ENCODE measurements around the gene UPF2. TPM values are rescaled to one million over a fixed set of nuclear protein-coding genes. Genes with fewer than 3 reads are reported as not detected.

UPF2 gene
- total RNA-seq, 1 experiment from 2014 or later = 30.6 TPM

GRCh38 chr10:11930312-11930978, 112.2 kb downstream of the UPF2 start:
- no peak overlapping the region for H3K4me3 ChIP-seq (ENCODE audit: low read depth, low read length, poor library complexity, severe bottlenecking)
- H3K4me1 ChIP-seq (ENCODE audit: insufficient read depth, low read length, poor library complexity, severe bottlenecking) = no peaks in the 10 kb centered on the region
- H3K9me3 ChIP-seq (ENCODE audit: low read depth, low read length, poor library complexity, severe bottlenecking) = no peaks in the 10 kb centered on the region
- no peak overlapping the region for H3K27ac ChIP-seq (ENCODE audit: low read depth, low read length, poor library complexity, severe bottlenecking)
- H3K27me3 ChIP-seq (replicated peaks; ENCODE audit: insufficient read depth, low read depth, low read length, poor library complexity) = no peaks in the 10 kb centered on the region
- ChIA-PET CTCF (no interaction called here), POLR2A (ENCODE audit: low non-redundant PET) (no interaction called here)
- intact Hi-C loops (cut with micrococcal nuclease; ENCODE audit: unreplicated experiment) = no loop called here
- no peak for TF ChIP-seq EZH2 (IDR thresholded peaks at IDR 0.05; ENCODE audit: borderline replicate concordance, low read depth, low read length, poor library complexity, severe bottlenecking)
- TF ChIP-seq, protein P1, sequence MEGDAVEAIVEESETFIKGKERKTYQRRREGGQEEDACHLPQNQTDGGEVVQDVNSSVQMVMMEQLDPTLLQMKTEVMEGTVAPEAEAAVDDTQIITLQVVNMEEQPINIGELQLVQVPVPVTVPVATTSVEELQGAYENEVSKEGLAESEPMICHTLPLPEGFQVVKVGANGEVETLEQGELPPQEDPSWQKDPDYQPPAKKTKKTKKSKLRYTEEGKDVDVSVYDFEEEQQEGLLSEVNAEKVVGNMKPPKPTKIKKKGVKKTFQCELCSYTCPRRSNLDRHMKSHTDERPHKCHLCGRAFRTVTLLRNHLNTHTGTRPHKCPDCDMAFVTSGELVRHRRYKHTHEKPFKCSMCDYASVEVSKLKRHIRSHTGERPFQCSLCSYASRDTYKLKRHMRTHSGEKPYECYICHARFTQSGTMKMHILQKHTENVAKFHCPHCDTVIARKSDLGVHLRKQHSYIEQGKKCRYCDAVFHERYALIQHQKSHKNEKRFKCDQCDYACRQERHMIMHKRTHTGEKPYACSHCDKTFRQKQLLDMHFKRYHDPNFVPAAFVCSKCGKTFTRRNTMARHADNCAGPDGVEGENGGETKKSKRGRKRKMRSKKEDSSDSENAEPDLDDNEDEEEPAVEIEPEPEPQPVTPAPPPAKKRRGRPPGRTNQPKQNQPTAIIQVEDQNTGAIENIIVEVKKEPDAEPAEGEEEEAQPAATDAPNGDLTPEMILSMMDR (conservative IDR thresholded peaks at IDR 0.05; ENCODE audit: low read depth, low read length) = no peak
- peaks cover 20% of the 10 kb centered on the region for H3K36me3 ChIP-seq (ENCODE audit: insufficient read depth, low read length, poor library complexity, severe bottlenecking)
- BruUV-seq (replicated peaks) = no TSS peak
- DNase-seq (ENCODE audit: low spot score) = no peak

GRCh38 chr10:11927746-11928145, 114.9 kb downstream of the UPF2 start:
- no peak overlapping the region for H3K27ac ChIP-seq (ENCODE audit: low read depth, low read length, poor library complexity, severe bottlenecking)
- H3K27me3 ChIP-seq (replicated peaks; ENCODE audit: insufficient read depth, low read depth, low read length, poor library complexity) = no peaks in the 10 kb centered on the region
- TF ChIP-seq, protein P1 (conservative IDR thresholded peaks at IDR 0.05; ENCODE audit: low read depth, low read length) = no peak
- TF ChIP-seq EZH2 (IDR thresholded peaks at IDR 0.05; ENCODE audit: borderline replicate concordance, low read depth, low read length, poor library complexity, severe bottlenecking) = no peak
- H3K9me3 ChIP-seq (ENCODE audit: low read depth, low read length, poor library complexity, severe bottlenecking) = no peaks in the 10 kb centered on the region
- no peaks in the 10 kb centered on the region for H3K4me1 ChIP-seq (ENCODE audit: insufficient read depth, low read length, poor library complexity, severe bottlenecking)
- DNase-seq (ENCODE audit: low spot score) = no peak
- peaks cover 23% of the 10 kb centered on the region for H3K36me3 ChIP-seq (ENCODE audit: insufficient read depth, low read length, poor library complexity, severe bottlenecking)
- no peak overlapping the region for H3K4me3 ChIP-seq (ENCODE audit: low read depth, low read length, poor library complexity, severe bottlenecking)
- intact Hi-C loops (cut with micrococcal nuclease; ENCODE audit: unreplicated experiment) = no loop called here
- POLR2A ChIA-PET (ENCODE audit: low non-redundant PET) = no interaction called here
- CTCF ChIA-PET = no interaction called here
- no TSS peak for BruUV-seq (replicated peaks)

DNA sequence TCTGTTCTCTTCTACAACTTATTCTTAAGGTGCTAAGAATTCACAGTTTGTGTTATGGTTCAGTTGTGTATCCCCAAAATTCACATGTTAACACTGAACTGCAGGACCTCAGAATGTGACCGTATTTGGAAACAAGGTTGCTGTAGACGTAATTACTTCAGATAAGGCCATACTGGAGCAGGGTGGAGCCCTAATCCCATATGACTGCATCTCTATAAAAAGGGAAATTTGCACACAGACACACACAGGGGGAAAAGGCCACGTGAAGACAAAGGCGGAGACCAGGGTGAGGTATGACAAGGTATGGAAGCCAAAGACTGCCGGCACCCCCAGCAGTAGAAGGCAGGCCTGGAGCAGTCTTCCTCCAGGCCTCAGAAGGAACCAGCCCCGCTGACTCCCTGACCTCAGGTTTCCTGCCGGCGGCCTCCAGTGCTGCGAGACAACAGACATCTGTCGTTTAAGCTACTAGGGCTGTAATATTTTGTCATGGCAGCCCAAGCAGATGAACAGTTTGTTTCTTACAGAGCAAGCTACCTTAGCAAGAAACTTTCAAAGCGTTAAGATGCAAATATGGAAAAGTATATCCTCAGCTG, 120.7 kb downstream of the UPF2 start:
- no peaks in the 10 kb centered on the region for H3K27me3 ChIP-seq (replicated peaks; ENCODE audit: insufficient read depth, low read depth, low read length, poor library complexity)
- ChIA-PET POLR2A (ENCODE audit: low non-redundant PET) (no interaction called here), CTCF (no interaction called here)
- peaks cover 26% of the 10 kb centered on the region for H3K36me3 ChIP-seq (ENCODE audit: insufficient read depth, low read length, poor library complexity, severe bottlenecking)
- H3K4me1 ChIP-seq (ENCODE audit: insufficient read depth, low read length, poor library complexity, severe bottlenecking) = no peaks in the 10 kb centered on the region
- TF ChIP-seq, protein P1 (conservative IDR thresholded peaks at IDR 0.05; ENCODE audit: low read depth, low read length) = no peak
- TF ChIP-seq EZH2 (IDR thresholded peaks at IDR 0.05; ENCODE audit: borderline replicate concordance, low read depth, low read length, poor library complexity, severe bottlenecking) = no peak
- H3K4me3 ChIP-seq (ENCODE audit: low read depth, low read length, poor library complexity, severe bottlenecking) = no peak overlapping the region
- H3K27ac ChIP-seq (ENCODE audit: low read depth, low read length, poor library complexity, severe bottlenecking) = peak overlapping the region; percentile 44
- H3K9me3 ChIP-seq (ENCODE audit: low read depth, low read length, poor library complexity, severe bottlenecking) = no peaks in the 10 kb centered on the region
- no TSS peak for BruUV-seq (replicated peaks)
- intact Hi-C loops (cut with micrococcal nuclease; ENCODE audit: unreplicated experiment) = no loop called here
- DNase-seq (ENCODE audit: low spot score) = no peak

Data from A673 (cell line).